HG03103 (cell line): ENCODE results near the gene MUC2.

ENCODE experiments used
- ATAC-seq: cut with Tn5 transposase; IDR thresholded peaks from one replicate; pipeline ENCODE4 v1.9.1; 2021; ENCODE audit warnings: low read depth; ENCODE audit not compliant: unreplicated experiment

The MUC2 gene

GRCh38 chr11:1116666-1117390, 42.2 kb downstream of the MUC2 start:
- ATAC-seq: no peak

- ATAC-seq: no peak
These were observed 43.3 kb downstream of the MUC2 start for GRCh38 chr11:1117992-1118391.

GRCh38 chr11:1118755-1119603, 44.3 kb downstream of the MUC2 start:
- ATAC-seq: no peak

- ATAC-seq: no peak
These were observed 45.0 kb downstream of the MUC2 start for GRCh38 chr11:1119604-1120146.

GRCh38 chr11:1120532-1121330, 46.1 kb downstream of the MUC2 start:
- ATAC-seq: no peak

- no peak for ATAC-seq
These were observed 46.7 kb downstream of the MUC2 start for GRCh38 chr11:1121331-1121812.

- no peak for ATAC-seq
These were observed 47.4 kb downstream of the MUC2 start for GRCh38 chr11:1121813-1122663.

- no peak for ATAC-seq
These were observed 48.0 kb downstream of the MUC2 start for GRCh38 chr11:1122664-1123002.

GRCh38 chr11:1123970-1124369, 49.3 kb downstream of the MUC2 start:
- no peak for ATAC-seq
